Lung (tissue), 12 donors: Measurements from ENCODE around the gene PTPRN2. TPM values are rescaled to one million over a fixed set of nuclear protein-coding genes. Genes with fewer than 3 reads are reported as not detected.

Experiments used
- ATAC-seq: fragments of 200-7000 bp; cut with Tn5 transposase; one replicate; pipeline ENCODE4 v1.9.1; 2020; ENCODE audit warnings: moderate number of reproducible peaks; ENCODE audit not compliant: insufficient read depth, low FRiP score
- DNase-seq, 3 donors: peaks; one replicate each; pipeline ENCODE4 v3.0.0-alpha.2; 2013 to 2017
- H3K27ac ChIP-seq, 2 donors: one replicate each; pipeline ENCODE4 v1.5.1; 2013; ENCODE audit warnings: mild to moderate bottlenecking in 2 of 2, moderate library complexity in 2 of 2, control low read depth in 1 of 2, inconsistent platforms in 1 of 2, low read depth in 1 of 2, low read length in 1 of 2
- H3K27me3 ChIP-seq, 3 donors: one replicate each; pipeline ENCODE4 v1.5.1; 2013; ENCODE audit warnings: low read length in 2 of 3; ENCODE audit not compliant: control insufficient read depth in 3 of 3, insufficient read depth in 3 of 3
- H3K36me3 ChIP-seq, 4 donors: one replicate each; pipeline ENCODE4 v1.5.1; 2013; ENCODE audit warnings: low read length in 4 of 4, mild to moderate bottlenecking in 1 of 4, moderate library complexity in 1 of 4; ENCODE audit not compliant: control insufficient read depth in 4 of 4, insufficient read depth in 4 of 4
- H3K4me1 ChIP-seq, 5 donors: one replicate each; pipeline ENCODE4 v1.5.1; 2013; ENCODE audit warnings: low read length in 5 of 5, mild to moderate bottlenecking in 2 of 5, moderate library complexity in 1 of 5; ENCODE audit not compliant: control insufficient read depth in 5 of 5, insufficient read depth in 5 of 5
- H3K4me3 ChIP-seq: one replicate; pipeline ENCODE4 v1.5.1; 2013; ENCODE audit warnings: mild to moderate bottlenecking, control low read depth, moderate library complexity
- H3K9ac ChIP-seq, 2 donors: one replicate each; pipeline ENCODE4 v1.5.1; 2013; ENCODE audit warnings: low read length in 2 of 2, control low read depth in 1 of 2; ENCODE audit not compliant: insufficient read depth in 1 of 2
- H3K9me3 ChIP-seq, 4 donors: one replicate each; pipeline ENCODE4 v1.5.1; 2013; ENCODE audit warnings: low read length in 3 of 4, mild to moderate bottlenecking in 1 of 4, moderate library complexity in 1 of 4; ENCODE audit not compliant: control insufficient read depth in 4 of 4, insufficient read depth in 3 of 4
- CTCF ChIP-seq: IDR thresholded peaks from 2 replicates; pipeline ENCODE4 v1.5.1; 2012; ENCODE audit warnings: mild to moderate bottlenecking; ENCODE audit errors: control extremely low read depth, extremely low read depth
- WGBS, 2 donors: extraction: QIAGEN DNeasy Blood & Tissue Kit; methylation state at CpG; one replicate each; pipeline ENCODE4 v1.1.7; 2013; 5-methylcytosine and 5-hydroxymethylcytosine counted together
- polyA plus RNA-seq, 2 donors: library from polyadenylated mRNA; stranded (reverse); fragments of 200-250 nt; gene quantifications; one replicate each; pipeline ENCODE4 v1.2.1, GENCODE V29; 2013
- total RNA-seq, 2 donors: library from RNA; depleted of rRNA in 1 of 2; stranded (reverse); fragments of >200 nt in 1 of 2; gene quantifications; one replicate each; pipeline ENCODE4 v1.2.1, GENCODE V29; 2014 to 2021
- donor health status: control.
- donor health status: control.
- donor health status: Bipolar disorder and iron deficiency.
- donor health status: healthy.
- donor health status: DM: yes; HTN: yes; CAD: no.

The PTPRN2 gene
- total and polyA plus RNA-seq, 4 donors: 2.1 to 7.4 (median 4.4) TPM

- Histone ChIP-seq H3K4me3 (no peak overlapping the region), H3K27me3 (peaks cover 0 to 7% (median 3%) of the 10 kb centered on the region in 3 donors), H3K9me3 (peaks cover 0 to 3% (median 0%) of the 10 kb centered on the region in 4 donors), H3K36me3 (no peaks in the 10 kb centered on the region), H3K4me1 (peaks cover 0 to 4% (median 0%) of the 10 kb centered on the region in 5 donors), H3K9ac (no peak overlapping the region), H3K27ac (no peak overlapping the region)
- TF ChIP-seq CTCF: no peak
- DNase-seq (no peak), ATAC-seq (no peak)
- 89 to 91% methylated on average over 14 of the region's 14 CpGs for WGBS, 2 donors
These were observed 686.5 kb downstream of the PTPRN2 start for GRCh38 chr7:157901166-157901565.

DNA sequence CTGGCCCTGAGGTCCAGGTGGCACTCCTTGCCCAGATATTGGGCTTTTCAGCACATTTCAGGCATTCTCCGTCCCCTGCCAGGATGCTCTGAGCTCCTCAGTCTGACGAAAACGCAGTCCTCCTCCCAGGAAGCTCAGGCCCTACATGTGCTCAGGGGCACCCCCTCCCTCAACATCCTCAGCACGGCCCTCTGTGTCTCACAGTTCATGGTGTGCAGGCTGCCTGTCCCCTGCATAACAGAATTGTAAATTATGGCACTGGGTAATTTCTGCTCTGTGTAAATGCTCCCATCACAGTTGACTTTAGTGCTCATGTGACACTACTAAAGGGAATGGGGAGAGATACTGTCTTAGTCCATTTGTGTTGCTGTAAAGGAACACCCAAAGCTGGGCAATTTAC is 687.1 kb downstream of the PTPRN2 start:
- TF ChIP-seq CTCF: no peak
- ATAC-seq: no peak
- 79 to 80% methylated on average over 4 of the region's 4 CpGs for WGBS, 2 donors

DNA sequence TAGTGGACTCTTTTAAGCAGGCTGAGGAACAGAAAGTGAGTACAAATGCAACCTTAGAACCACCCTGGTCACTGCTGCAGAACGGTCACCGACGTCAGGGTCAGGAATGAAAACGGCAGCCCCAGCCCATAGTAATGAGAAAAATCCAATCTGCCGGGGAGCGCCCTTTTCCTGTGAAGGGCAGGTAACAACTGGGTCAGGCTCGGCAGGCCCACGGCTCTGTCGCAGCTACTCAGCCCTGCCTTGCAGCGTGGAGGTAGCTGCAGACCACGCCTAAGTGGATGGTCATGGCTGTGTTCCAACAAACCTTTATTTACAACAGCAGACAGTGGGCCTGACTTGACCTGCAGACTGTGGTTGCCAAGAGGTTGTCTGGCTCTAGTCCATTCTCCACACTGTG is 687.6 kb downstream of the PTPRN2 start:
- Histone ChIP-seq H3K4me1 (no peaks in the 10 kb centered on the region), H3K36me3 (no peaks in the 10 kb centered on the region), H3K9me3 (peaks cover 0 to 3% (median 0%) of the 10 kb centered on the region in 4 donors), H3K27me3 (peaks cover 0 to 7% (median 3%) of the 10 kb centered on the region in 3 donors), H3K9ac (no peak overlapping the region), H3K27ac (no peak overlapping the region), H3K4me3 (no peak overlapping the region)
- DNase-seq (no peak), ATAC-seq (no peak)
- no peak for TF ChIP-seq CTCF
- WGBS, 2 donors: 69 to 74% methylated on average over 11 of the region's 11 CpGs

More for the DNA sequence above, 687.1 kb downstream of the PTPRN2 start:
- Histone ChIP-seq H3K27me3 (peaks cover 0 to 7% (median 3%) of the 10 kb centered on the region in 3 donors), H3K36me3 (no peaks in the 10 kb centered on the region), H3K4me1 (no peaks in the 10 kb centered on the region), H3K9me3 (peaks cover 0 to 3% (median 0%) of the 10 kb centered on the region in 4 donors), H3K4me3 (no peak overlapping the region), H3K9ac (no peak overlapping the region), H3K27ac (no peak overlapping the region)
- DNase-seq: no peak
